ENCODE measurements around the gene NT5E. TPM values are rescaled to one million over a fixed set of nuclear protein-coding genes. Genes with fewer than 3 reads are reported as not detected.
"Not testable (repeated sequence)": the region's sequence is repeated elsewhere in the genome, so short reads cannot be mapped to it uniquely, and the experiment has no call there.

The NT5E gene
- total RNA-seq, 3 donors from 2014 or later, result 10.1 to 26.5 (median 11.4) TPM

DNA sequence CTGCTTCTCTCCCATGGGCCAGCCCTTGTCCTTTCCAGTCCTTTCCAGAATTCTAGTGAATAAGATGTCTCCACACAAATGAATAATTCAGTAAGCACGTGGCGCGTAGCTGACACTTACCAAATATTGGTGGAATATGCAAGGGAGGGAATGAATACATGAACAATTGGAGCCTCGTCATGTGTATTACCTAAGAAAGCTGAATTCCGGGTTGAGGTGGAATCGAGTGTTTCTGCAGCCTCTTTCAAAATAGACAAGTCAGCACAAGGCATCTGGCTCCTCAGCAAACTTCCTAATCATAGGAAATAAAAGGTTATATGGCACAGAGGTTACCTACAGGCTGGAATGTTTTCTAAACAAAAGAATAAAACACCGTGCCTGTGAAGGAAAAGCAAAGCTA is 47.0 kb upstream of the NT5E start:
- intact Hi-C loops (cut with DNase I; ENCODE audit: low total_unique reads), result no loop called here
- no peak overlapping the region for H3K27ac ChIP-seq
- H3K9me3 ChIP-seq, result no peaks in the 10 kb centered on the region
- TF ChIP-seq, protein P1, sequence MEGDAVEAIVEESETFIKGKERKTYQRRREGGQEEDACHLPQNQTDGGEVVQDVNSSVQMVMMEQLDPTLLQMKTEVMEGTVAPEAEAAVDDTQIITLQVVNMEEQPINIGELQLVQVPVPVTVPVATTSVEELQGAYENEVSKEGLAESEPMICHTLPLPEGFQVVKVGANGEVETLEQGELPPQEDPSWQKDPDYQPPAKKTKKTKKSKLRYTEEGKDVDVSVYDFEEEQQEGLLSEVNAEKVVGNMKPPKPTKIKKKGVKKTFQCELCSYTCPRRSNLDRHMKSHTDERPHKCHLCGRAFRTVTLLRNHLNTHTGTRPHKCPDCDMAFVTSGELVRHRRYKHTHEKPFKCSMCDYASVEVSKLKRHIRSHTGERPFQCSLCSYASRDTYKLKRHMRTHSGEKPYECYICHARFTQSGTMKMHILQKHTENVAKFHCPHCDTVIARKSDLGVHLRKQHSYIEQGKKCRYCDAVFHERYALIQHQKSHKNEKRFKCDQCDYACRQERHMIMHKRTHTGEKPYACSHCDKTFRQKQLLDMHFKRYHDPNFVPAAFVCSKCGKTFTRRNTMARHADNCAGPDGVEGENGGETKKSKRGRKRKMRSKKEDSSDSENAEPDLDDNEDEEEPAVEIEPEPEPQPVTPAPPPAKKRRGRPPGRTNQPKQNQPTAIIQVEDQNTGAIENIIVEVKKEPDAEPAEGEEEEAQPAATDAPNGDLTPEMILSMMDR (IDR thresholded peaks at IDR 0.05), result no peak
- TF ChIP-seq POLR2A (IDR thresholded peaks at IDR 0.05) (no peak), POLR2AphosphoS5 (IDR thresholded peaks at IDR 0.05) (no peak)
- H3K4me1 ChIP-seq, result no peaks in the 10 kb centered on the region
- no peaks in the 10 kb centered on the region for H3K27me3 ChIP-seq
- H3K36me3 ChIP-seq, result no peaks in the 10 kb centered on the region
- H3K4me3 ChIP-seq, result no peak overlapping the region
- no peak for DNase-seq (ENCODE audit: low spot score in 2 of 2)

DNA sequence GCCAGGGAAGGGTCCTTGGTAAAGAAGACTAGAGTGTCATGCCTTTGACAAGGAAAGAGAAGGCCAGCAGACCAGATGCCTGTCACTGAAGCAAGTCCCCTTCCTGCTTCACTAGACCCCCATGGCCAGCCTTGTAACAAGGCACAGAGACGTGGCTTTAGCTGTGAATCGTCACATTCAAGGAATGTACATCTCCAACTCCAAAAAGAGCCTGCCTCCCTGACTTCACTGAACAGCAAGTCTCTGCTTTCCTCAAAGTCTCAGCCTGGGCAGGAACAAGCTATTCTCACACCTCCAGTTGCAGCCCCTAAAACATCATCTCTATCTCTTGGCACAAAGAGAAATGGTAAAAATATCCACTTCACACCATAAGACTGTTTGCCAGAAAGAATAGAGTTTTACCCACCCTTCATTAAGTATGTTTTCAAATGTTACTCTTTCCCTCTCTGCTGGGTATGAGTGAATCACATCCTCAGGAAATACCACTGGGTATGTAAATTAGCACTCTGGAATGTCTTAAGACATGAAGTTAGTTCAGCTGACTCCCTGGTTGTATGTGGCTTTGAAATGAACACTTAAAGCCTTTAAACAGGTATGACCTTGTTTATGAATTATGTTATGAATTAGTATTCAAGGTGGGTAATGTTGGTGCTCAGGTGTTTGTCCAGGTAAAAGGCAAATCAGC is 46.4 kb upstream of the NT5E start:
- H3K36me3 ChIP-seq, result no peaks in the 10 kb centered on the region
- intact Hi-C loops (cut with DNase I; ENCODE audit: low total_unique reads), result no loop called here
- no peak overlapping the region for H3K27ac ChIP-seq
- no peaks in the 10 kb centered on the region for H3K27me3 ChIP-seq
- TF ChIP-seq POLR2A (IDR thresholded peaks at IDR 0.05), result no peak
- TF ChIP-seq, protein P1 (IDR thresholded peaks at IDR 0.05), result no peak
- no peak for TF ChIP-seq POLR2AphosphoS5 (IDR thresholded peaks at IDR 0.05)
- DNase-seq (ENCODE audit: low spot score in 2 of 2), result no peak
- no peak overlapping the region for H3K4me3 ChIP-seq
- H3K4me1 ChIP-seq, result no peaks in the 10 kb centered on the region
- H3K9me3 ChIP-seq, result no peaks in the 10 kb centered on the region

DNA sequence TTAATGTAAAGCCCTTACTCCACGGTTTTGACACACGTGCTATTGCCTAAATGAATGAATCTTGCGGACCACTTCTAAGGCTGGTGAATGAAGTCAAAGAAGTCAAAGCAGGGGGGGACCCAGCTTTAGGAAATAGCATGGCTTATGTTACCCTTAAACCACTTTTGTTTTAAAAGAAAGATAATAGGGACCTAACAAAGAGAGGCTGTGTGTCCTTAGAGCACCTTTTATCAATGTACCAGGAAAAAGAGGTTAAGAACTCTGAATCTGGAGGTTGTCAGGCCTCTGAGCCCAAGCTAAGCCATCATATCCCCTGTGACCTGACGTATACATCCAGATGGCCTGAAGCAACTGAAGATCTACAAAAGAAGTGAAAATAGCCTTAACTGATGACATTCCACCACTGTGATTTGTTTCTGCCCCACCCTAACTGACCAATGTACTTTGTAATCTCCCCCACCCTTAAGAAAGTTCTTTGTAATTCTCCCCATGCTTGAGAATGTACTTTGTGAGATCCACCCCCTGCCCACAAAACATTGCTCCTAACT is 45.8 kb upstream of the NT5E start:
- intact Hi-C loops (cut with DNase I; ENCODE audit: low total_unique reads); H3K4me3 ChIP-seq; H3K36me3 ChIP-seq; DNase-seq (ENCODE audit: low spot score in 2 of 2); H3K4me1 ChIP-seq; H3K27me3 ChIP-seq; H3K9me3 ChIP-seq; H3K27ac ChIP-seq: not testable (repeated sequence)

DNA sequence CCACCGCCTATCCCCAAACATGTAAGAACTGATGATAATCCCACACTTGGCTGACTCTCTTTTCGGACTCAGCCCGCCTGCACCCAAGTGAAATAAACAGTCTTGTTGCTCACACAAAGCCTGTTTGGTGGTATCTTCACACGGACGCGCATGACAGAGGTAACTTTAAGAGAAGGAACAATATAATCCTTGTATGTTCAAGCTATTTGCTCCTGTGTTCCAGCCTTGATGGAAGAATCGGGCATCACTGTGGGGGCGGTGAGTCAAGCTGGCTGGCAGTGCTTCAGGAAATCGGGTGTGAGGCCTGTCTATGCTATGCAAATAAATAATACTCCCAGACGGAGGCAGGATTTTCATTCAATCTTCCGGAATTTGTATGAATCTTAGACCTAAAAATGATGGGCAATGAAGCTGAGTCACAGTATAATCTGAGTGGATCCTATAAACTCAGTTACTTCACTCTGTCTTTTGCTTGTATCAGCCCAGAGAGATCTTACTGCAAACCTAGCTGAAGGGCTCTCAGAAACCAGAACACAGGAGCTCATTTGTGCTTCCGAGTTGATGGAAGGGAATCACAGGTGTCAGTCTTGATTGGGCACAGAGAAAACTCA is 45.2 kb upstream of the NT5E start:
- H3K36me3 ChIP-seq, result no peaks in the 10 kb centered on the region
- no peaks in the 10 kb centered on the region for H3K4me1 ChIP-seq
- TF ChIP-seq, protein P1 (IDR thresholded peaks at IDR 0.05), result no peak
- TF ChIP-seq POLR2A (IDR thresholded peaks at IDR 0.05) (no peak), POLR2AphosphoS5 (IDR thresholded peaks at IDR 0.05) (no peak)
- no peak overlapping the region for H3K4me3 ChIP-seq
- H3K27me3 ChIP-seq, result no peaks in the 10 kb centered on the region
- H3K9me3 ChIP-seq, result no peaks in the 10 kb centered on the region
- intact Hi-C loops (cut with DNase I; ENCODE audit: low total_unique reads), result no loop called here
- DNase-seq (ENCODE audit: low spot score in 2 of 2), result no peak
- no peak overlapping the region for H3K27ac ChIP-seq

DNA sequence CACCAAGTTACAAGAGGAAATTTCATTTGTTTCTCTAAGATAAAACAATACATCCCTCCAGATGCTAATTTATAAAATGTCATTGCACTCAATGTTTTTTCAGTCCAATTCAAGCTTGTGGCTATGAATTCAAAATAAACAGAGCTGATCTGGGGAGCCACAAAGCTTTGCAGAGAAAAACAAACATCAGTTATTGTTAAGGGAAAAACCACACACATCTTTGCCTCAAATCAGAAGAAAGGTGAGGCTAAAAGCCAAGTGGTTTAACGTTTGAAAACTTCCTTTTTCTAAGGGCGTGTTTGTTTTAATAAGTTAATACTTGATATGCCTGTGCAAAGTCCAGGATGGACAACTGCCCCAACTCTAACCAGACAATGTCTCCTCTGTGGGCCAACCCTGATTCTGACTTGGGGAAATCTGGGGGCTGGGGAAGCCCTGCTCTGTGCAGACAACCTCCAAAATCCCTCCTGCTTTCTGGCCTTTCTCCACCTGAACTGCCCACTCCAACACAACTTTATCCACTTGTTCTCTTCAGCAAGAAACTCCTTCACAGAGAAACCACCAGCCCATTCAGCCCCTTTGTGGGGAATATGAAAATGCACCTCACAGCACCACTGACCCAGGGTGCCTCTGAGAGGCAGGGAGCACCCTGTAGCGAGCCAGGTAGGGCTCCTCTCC is 44.6 kb upstream of the NT5E start:
- no peaks in the 10 kb centered on the region for H3K36me3 ChIP-seq
- no peaks in the 10 kb centered on the region for H3K4me1 ChIP-seq
- H3K27me3 ChIP-seq, result no peaks in the 10 kb centered on the region
- H3K9me3 ChIP-seq, result no peaks in the 10 kb centered on the region
- intact Hi-C loops (cut with DNase I; ENCODE audit: low total_unique reads), result no loop called here
- H3K27ac ChIP-seq, result no peak overlapping the region
- DNase-seq (ENCODE audit: low spot score in 2 of 2), result no peak
- H3K4me3 ChIP-seq, result no peak overlapping the region
- TF ChIP-seq, protein P1 (IDR thresholded peaks at IDR 0.05), result no peak
- no peak for TF ChIP-seq POLR2A (IDR thresholded peaks at IDR 0.05)
- no peak for TF ChIP-seq POLR2AphosphoS5 (IDR thresholded peaks at IDR 0.05)
